ENCODE results near the gene ANKRD11.
A peak's percentile ranks its signal among the peaks of the same experiment; 100 is the strongest.
"Not testable (repeated sequence)": the region's sequence is repeated elsewhere in the genome, so short reads cannot be mapped to it uniquely, and the experiment has no call there.

ANKRD11 gene

DNA sequence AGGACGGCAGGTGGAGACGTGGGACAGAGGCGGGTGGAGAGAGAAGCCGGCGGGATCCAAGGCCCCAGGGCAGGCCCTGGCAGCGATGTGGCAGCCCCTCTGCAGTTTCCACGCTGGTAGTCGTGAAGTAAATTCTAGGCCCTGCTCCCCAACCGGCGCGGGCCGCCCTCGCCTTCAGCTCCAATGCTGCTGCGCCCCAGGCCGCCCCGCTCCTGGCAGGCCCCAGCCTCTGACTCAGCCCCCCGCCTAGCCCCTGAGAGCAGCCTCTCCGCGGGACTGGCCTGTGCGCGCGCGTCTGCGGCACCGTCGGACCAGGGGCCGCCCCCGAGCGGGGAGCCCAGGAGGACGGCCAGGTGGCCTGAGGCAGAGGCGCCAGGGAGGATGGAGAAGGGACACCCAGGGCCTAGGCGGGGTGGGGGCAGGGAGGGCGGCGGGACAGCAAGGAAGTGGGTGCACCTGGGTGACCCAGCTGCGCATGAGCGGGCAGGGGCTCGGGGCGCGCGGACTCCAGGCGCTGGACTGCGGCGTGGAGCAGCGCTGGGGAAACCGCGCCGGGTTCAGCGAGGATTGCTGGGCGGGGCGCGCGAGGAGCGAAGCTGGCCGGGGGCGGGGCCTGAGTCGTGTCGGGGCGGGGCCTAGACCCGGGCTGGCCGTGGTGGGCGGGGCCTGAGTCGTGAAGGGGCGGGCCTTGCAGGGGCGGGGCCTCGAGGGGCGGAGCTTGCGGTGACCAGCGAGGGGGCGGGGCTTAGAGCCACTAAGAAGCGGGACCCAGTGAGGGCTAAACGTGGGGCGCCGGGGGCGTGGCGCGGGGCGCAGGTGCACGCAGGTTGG is 243.2 kb downstream of the ANKRD11 start:
- TF ChIP-seq, protein P1, sequence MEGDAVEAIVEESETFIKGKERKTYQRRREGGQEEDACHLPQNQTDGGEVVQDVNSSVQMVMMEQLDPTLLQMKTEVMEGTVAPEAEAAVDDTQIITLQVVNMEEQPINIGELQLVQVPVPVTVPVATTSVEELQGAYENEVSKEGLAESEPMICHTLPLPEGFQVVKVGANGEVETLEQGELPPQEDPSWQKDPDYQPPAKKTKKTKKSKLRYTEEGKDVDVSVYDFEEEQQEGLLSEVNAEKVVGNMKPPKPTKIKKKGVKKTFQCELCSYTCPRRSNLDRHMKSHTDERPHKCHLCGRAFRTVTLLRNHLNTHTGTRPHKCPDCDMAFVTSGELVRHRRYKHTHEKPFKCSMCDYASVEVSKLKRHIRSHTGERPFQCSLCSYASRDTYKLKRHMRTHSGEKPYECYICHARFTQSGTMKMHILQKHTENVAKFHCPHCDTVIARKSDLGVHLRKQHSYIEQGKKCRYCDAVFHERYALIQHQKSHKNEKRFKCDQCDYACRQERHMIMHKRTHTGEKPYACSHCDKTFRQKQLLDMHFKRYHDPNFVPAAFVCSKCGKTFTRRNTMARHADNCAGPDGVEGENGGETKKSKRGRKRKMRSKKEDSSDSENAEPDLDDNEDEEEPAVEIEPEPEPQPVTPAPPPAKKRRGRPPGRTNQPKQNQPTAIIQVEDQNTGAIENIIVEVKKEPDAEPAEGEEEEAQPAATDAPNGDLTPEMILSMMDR (IDR thresholded peaks at IDR 0.05; ENCODE audit: borderline replicate concordance, insufficient read depth, low read depth, low read length) = no peak
- peak overlapping the region; percentile 48 for H3K4me3 ChIP-seq (ENCODE audit: low read depth, low read length)

DNA sequence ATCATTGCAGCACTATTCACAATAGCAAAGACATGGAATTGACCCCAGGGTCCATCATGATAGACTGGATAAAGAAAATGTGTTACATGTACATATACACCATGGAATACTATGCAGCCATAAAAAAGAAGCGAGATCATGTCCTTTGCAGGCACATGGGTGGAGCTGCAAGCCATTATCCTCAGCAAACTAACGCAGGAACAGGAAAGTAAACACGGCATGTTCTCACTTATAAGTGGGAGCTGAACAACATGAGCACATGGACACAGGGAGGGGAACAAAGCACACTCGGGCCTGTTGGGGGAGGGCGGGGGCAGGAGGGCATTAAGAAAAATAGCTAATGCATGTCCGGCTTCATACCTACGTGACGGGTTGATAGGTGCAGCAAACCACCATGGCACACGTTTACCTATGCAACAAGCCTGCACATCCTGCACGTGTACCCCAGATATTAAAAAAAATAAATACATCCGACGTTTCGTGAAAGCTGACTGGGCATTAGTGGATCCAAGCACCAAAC is 243.9 kb downstream of the ANKRD11 start:
- TF ChIP-seq, protein P1 (IDR thresholded peaks at IDR 0.05; ENCODE audit: borderline replicate concordance, insufficient read depth, low read depth, low read length) = no peak
- H3K4me3 ChIP-seq (ENCODE audit: low read depth, low read length) = peak overlapping the region; percentile 48

DNA sequence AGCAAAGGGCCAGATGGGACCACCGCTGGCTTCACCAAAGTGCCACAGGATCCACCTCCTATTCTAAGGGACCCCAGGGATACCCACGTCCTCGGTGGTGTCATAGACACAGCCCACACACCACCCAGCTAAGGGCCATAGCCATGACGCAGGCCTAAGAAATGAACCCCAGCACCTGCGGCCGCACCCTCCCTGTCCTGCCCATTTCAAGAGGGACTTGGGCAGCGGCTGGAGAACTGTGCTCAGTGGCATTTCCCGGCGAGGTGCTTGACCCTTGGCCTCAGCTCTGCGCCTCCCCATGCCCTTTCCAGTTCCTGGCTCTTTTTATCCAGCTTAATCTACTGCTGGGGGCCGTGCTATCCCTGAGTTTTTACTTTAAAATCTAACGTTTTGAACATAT is 245.6 kb downstream of the ANKRD11 start:
- TF ChIP-seq, protein P1 (IDR thresholded peaks at IDR 0.05; ENCODE audit: borderline replicate concordance, insufficient read depth, low read depth, low read length) = no peak
- H3K4me3 ChIP-seq (ENCODE audit: low read depth, low read length) = no peak overlapping the region

DNA sequence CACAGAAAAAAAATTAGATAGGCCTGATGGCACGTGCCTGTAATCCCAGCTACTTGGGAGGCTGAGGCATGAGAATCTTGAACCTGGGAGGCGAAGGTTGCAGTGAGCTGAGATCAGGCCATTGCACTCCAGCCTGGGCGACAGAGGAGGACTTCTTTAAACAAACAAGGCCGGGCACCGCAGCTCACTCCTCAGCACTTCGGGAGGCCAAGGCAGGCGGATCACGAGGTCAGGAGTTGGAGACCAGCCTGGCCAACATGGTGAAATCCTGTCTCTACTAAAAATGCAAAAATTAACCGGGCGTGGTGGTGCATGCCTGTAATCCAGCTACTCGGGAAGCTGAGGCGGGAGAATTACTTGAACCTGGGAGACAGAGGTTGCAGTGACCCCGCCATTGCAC is 246.1 kb downstream of the ANKRD11 start:
- not testable (repeated sequence) for H3K4me3 ChIP-seq (ENCODE audit: low read depth, low read length)

- TF ChIP-seq, protein P1 (IDR thresholded peaks at IDR 0.05; ENCODE audit: borderline replicate concordance, insufficient read depth, low read depth, low read length) = no peak
- no peak overlapping the region for H3K4me3 ChIP-seq (ENCODE audit: low read depth, low read length)
Observed at GRCh38 chr16:89243664-89244063, 246.7 kb downstream of the ANKRD11 start.

GRCh38 chr16:89242795-89243200 is 247.6 kb downstream of the ANKRD11 start:
- H3K4me3 ChIP-seq (ENCODE audit: low read depth, low read length) = no peak overlapping the region
- TF ChIP-seq, protein P1 (IDR thresholded peaks at IDR 0.05; ENCODE audit: borderline replicate concordance, insufficient read depth, low read depth, low read length) = no peak

- H3K4me3 ChIP-seq (ENCODE audit: low read depth, low read length) = peak overlapping the region; percentile 69
- TF ChIP-seq, protein P1 (IDR thresholded peaks at IDR 0.05; ENCODE audit: borderline replicate concordance, insufficient read depth, low read depth, low read length) = no peak
Observed at GRCh38 chr16:89241187-89242007, 249.0 kb downstream of the ANKRD11 start.
